HG02610 (cell line): ENCODE measurements around the gene MYCN.

Experiments
- ATAC-seq: cut with Tn5 transposase; IDR thresholded peaks from one replicate; pipeline ENCODE4 v1.9.1; 2021; ENCODE audit warnings: mild to moderate bottlenecking, moderate library complexity; ENCODE audit not compliant: unreplicated experiment

The MYCN gene

DNA sequence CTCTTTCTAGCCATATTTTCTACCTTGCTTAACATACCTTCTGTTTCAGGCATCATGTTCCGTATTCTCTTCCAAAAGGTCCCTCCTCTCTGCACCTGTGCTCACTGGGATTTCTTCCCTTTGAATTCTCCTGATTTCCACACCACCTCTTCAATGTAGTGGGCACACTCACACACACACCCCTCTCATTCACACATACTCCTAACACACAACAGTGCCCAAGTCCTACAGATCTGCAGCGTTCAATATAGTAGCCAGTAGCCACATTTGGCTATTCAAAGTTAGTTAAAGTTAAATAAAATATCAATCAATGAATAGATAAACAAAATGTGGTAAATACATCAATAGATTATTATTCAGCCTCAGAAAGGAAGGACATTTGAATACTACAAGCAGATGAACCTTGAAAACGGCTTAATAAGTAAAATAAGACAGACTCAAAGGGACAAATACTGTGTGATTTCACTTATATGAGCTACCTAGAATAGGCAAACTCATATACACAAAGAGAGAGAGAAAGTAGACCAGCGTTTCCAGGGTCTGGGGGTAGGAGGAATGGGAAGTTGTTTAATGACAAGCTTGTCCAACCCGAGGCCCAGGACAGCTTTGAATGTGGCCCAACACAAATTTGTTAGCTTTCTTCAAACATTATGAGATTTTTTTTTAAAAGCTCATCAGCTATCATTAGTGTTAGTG, 34.4 kb downstream of the MYCN start:
- no peak for ATAC-seq

DNA sequence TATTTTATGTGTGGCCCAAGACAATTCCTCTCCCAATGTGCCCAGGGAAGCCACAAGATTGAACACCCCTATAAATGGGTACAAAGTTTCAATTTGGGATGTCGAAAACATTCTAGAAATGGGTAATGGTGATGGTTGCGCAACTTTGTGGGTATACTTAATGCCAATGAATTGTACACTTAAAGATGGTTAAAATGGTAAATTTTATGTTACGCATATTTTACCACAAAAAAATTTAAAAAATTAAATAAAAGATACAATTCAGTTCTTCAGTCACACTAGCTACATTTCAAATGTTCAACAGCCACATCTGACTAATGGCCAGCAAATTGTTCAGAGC, 34.9 kb downstream of the MYCN start:
- no peak for ATAC-seq

DNA sequence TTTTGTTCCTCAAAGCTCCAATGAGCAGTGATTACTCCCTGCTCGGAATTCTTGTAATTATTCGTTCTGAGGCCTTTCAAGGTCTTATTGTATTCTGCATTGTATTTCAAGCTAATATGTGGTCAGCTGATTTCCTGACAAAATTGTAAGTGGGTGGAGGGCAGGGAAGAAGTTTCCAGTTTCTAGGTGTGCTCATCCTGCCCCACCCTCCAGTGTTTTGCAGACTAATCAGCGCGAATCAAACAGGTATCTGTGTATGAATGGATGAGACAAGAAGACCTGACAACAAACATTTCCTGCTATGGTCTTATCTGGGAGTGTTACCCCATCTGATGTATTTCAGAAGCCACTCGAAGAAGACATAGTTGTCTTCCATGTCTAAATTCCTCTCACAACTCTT, 35.3 kb downstream of the MYCN start:
- no peak for ATAC-seq

DNA sequence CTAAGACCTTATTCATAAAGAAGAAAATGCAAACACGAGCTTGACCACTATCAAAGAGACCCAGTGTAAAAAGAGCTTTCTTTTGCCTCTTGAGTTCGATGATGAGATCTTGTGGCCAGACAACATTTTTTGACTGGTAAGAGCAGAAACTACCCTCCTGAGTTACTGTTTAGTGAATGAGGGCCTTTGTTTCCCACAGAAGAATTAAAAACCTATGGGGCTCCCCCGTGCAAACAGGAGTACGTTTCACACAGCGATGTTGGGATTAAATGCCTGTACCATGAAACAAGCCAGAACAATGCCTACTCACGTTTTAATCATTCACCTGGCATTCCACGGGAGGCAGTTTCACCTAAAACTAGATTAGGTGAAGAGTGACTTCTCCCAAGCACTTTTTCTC, 36.0 kb downstream of the MYCN start:
- no peak for ATAC-seq

DNA sequence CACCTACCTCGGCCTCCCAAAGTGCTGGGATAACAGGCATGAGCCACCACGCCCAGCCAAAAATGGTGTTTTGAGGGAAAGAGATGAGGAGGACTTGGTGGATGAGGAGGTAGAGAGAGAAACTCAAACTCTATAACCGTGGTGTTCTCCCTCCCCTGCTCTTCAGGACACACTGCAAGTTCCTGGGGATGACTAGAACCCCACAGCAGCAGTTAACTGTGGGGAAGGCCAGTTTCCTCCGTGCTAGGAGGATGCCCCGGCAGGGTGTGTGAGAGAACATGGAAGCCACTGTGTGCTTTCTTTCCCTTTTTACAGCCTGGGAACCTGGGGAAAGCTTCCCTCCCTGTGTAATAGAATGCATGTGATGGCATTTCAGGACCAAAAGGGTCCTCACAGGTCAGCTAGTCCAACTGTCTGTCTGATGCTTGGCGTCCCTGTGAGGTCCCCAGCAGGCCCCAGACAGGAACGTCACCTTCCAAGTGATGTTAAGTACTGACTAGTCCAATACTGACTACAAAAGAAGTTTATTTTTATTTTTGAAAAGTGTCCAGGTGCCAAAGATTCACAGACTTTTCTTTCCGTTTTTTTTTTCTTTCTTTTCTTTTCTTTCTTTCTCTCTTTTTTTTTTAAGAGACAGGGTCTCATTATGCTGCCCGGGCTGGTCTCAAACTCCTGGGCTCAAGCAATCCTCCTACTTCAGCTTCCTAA, 38.9 kb downstream of the MYCN start:
- no peak for ATAC-seq

DNA sequence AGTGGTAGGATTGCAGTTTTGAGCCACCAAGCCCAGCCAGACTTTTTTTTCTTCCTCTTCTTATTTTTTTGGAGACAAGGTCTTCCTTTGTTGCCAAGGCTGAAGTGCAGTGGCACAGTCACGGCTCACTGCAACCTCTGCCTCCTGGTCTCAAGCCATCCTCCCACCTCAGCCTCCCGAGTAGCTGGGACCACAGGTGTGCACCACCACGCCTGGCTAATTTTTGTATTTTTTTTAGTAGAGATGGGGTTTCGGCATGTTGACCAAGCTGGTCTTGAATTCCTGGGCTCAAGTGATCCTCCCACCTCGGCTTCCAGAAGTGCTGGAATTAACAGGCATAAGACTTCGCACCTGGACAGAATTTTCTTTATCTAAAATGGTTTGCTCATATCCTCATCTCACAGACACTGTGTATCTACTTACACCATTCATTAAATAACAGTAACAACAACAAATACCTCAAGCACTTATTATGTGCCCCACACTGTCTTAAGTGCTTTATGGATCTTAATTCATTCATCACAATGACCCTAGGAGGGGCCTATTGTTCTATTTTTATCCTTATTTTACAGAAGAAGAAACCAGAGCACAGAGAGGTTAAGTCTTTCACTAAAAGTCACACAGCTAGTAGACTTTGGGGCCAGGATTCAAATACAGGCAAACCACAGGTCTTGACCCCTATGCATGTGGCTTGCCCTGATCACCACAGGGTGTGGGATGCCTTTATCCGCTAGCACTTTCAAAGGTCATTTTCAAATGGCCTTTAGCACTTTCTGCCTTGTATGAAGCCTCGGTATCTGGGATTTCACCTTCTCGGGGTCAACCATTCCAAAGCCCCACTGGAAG, 39.6 kb downstream of the MYCN start:
- no peak for ATAC-seq

DNA sequence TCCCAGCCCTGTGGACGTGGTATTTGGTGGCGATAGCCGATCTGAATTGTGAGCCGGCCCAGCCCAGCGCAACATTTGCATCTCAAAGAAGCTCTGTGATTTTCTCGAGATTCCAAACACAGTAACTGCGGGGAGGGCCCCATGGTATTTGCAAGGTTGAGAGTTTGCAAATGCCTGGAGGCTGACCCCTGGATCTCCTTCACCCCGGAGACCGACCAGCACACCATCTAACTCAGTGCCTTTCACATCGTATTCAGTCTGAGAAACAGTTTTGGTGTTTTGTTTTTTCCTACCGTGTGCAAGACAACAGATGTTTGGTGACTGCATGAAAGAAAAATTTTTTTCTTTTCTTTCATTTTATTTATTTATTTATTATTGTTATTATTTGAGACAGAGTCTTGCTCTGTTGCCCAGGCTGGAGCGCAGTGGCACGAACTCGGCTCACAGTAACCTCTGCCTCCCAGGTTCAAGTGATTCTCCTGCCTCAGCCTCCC, 40.3 kb downstream of the MYCN start:
- ATAC-seq, result no peak

DNA sequence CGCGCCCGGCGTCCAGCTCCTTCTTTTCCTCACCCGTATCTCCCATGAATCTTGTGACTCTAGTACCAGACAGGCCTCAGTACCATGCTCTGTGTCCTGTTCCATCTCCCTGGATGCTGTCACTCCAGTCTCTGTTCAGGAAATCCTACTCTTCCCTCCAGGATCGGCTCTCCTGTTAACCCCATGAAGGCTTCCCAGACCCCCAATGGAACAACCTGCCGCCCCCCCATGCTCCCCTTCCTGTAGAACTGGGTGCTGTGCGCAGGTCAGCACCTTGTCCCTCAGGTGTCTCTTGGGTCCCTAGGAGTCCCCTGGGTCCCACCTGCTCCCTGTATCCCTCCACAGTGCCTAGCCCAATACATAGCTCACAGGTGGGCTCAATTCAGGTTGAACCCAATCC, 41.3 kb downstream of the MYCN start:
- no peak for ATAC-seq

DNA sequence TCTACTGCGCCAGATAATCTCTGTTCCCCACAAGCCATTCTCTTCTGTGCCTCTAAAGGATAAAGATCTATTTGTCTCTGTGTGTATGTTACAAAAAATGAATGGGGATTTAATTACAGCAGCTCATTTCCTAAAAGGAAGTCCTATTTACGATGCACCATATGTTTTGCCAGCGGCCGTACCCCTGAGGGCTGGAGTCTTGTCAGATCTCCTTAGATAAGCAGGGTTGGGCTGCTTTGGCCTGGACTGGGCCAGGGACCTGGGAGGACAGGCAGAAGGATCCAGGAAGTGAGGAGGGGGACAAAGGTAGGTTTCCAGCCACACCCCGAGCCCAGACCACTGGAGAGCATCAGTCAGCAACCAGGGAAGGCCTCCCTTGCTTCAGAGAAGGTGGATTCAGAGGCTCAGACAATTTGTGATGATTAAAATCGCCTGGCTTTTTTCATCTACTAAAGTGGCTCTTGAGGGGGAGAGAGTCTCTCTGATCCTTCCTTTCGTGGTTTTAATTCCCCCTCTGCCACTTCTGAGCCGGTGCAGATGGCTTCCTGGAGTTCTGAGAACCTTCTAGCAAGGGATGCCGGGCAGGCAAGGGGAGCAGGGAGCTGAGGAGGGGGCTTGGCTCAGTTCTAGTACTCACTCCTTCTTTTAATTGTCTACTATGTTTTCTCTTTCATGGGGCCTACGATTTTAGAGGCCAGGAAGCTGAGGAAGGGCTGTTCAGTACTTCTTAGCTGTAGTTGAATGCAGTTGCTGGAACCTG, 42.1 kb downstream of the MYCN start:
- ATAC-seq, result no peak

DNA sequence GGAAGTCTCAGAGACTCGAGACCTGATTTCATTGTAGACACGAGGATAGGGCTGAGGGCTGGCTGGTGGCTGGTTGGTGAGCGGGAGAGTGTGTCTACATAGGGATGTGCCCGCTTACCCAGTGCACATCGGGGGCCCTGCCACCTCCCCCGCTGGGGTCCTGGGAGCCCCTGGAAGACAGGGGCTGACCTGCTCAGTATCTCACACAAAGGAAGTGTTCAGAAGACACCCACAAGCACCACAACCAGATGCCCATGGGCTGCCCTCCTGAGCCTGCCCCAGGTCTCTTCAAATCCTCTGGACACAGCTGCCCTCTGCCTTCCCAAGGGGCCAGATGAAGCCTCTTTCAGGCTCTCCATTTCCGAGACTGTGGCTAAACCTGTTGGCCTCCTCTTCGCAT, 43.1 kb downstream of the MYCN start:
- ATAC-seq, result no peak

DNA sequence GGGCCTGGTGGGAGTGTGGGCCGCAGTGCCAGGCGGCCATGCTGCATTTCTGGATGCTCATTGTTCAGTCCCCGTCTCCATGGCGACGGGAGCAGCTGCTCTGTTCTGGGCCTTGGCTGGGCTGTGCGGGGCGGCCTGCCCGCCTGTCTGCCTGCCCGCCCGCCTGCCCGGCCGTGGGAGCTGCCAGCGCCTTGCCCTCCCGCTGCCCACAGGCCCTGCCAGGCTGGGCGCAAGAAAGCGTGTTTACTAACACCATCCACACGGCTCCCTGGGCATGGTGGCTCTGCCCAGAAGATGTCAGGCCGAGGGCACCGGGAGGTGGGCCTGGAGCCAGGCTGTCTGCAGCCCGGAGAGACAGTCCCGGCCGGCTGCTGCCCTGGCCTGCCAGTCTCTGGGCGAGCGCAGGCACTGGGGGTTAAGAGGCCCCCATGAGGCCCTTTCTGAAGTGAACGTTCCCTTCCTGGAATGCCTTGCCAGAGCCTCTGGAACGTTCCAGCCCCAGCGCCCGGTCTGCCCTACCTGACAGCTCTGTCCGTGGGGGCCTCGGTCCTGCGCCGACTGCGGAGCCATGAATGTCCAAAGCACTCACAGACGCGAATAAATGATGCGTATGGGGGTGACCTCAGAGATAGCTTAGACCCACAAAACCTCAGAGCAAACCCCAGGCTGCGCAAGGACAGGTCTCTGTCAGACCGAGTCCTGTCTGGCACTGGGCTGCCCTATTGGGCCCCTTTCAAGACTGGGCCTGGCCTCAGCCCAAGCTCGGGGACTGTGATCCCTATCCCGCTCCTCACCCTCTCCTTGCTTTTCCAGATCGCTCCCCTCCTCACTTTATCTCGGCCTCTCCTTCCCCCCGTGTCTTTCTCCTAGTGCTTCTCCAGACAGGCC, 44.3 kb downstream of the MYCN start:
- no peak for ATAC-seq

DNA sequence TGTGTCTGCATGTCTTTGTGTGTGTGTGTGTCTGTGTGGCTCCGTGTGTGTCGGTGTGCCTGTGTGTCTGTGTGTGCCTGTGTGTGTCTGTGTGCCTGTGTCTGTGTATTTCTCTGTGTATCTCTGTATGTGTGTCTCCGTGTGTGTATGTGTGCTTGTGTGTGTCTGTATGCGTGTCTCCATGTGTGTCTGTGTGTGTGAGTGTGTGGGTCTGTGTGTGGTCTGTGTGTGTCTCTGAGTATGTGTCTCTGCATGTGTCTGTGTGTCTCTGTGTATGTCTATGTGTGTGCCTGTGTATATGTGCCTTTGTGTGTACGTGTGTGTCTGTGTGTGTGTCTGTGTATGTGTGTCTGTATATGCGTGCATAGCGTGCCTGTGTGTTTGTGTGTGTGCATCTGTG, 45.2 kb downstream of the MYCN start:
- ATAC-seq, result no peak

DNA sequence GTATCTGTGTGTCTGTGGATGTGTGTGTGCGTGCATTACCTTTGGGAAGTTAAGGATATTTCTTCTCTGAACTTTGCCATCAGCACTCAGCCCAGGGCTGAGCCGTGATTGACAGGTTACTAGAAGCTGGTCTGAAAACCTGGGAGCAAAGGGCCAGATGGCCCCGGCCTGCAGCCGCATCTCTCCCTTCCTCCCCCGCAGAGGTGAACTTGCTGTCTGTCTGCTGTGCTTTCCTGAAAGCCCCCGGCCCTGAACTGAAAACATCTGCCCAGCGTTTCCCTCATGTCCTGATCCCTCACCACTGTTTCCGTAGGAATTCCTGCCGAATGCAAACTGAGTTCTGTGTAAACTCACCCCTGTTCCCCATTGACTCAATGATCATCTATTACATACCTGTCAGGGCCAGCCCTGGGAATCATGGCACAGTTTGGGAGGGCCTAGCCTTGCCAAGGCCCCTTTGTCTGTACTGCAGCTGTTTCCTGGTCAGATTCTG, 45.8 kb downstream of the MYCN start:
- no peak for ATAC-seq

DNA sequence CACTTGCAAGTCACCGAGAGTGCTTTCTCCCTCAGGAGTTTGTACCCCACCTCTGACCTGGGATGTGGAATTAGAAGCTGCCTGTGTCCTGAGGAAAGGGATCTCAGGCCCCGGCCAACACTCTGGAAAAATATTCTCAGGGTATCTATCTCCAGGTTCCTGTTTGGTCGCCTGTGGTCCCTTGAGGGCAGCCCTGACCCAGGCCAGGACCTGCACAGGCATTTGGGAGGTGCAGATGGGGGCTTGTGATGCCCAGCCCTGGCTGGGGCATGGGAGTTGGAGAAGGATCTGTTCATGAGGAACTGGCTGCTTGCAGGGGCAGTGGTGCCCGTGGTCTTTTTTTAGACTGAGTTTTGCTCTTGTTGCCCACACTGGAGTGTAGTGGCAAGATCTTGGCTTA, 46.3 kb downstream of the MYCN start:
- ATAC-seq, result no peak

DNA sequence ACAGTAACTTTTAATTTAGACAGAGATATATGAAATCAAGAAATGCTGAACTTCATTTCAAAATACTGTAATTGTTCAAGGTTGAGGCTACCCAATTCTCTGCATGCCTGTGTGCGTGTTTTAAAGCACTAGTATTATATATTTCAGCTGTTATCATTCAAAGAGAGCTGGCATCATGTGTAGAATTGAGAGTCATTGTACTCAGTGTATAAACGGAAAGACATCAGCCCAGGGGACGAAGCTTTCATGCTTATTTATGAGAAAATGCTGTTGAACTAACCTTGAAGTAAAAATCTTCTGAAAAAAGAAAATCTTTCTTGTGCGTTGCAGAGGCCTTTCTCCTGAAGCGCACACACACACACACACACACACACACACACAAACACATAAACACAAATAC, 48.4 kb downstream of the MYCN start:
- ATAC-seq, result no peak

DNA sequence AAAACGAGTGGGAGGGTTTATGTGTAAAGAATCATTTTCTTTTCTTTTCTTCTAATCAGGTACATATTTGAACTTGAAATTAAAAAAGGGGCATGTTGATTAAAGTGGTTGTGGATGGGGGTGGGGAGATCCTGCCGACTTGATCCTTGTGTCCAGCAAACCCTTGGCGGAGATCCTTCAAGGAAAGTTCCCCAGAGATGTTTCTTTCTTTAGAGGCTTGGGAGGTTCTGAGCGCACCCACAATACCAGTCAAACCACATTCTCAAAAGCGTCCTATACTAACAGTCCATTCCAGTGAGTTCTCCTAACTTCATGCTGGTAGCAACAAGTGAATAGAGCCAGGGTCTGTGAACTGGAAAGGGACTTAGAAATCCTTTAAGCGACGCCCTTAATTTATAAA, 49.2 kb downstream of the MYCN start:
- no peak for ATAC-seq

DNA sequence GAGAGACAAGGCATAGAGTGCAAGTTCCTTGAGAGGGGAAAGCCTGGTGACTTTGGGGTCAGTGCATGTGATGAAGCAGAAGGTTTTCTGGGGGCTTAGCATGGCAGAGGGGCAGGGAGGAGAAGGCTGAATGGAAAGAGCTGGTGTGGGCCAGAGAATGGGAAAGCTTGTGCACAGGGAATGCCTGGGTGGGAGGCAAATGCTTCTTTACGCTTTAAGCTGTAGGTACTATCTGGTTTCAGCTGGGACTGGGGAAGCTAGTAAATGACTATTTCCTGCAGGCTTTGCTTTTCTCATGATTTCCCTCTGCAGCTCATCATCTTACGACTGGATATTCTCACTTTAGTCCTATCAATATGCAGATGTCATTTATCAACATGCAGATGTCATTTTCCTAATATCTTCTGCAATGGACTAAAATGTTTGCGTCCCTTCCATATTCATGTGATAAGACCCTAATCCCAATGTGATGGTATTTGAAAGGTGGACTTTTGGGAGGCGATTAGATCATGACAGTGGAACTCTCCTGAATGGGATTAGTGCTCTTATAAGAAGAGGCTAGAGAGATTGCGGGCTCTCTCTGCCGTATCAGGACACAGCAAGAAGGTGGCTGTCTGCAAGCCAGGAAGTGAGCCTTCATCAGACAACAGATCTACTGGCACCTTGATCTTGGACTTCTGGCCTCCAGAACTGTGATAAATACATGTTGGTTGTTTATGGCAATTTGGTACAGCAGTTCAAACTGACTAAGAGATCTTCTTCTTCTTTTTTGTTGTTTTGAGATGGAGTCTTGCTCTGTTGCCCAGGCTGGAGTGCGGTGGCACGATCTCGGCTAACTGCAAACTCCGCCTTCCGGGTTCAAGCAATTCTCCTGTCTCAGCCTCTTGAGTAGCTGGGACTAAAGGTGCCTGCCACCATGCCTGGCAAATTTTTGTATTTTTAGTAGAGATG, 50.1 kb downstream of the MYCN start:
- ATAC-seq, result no peak

DNA sequence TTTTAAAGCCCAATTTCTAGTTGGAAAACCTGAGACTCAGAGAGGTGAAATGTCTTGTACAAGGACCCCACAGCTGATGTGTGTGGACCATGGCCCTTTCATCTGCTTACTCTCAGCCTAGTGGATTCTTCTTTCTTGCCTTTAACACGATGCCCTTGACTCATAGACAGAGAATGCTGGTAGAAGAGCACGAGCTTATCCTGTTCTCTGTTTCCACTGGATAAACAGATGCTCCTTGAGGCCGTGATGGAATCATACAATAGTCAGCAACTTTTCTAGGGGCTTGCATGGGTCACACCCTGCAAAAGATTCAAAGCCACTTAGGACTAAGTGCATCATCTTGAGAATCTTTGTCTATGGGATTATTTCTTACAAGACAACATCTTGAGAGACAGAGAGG, 50.9 kb downstream of the MYCN start:
- no peak for ATAC-seq
